Subcutaneous abdominal adipose tissue (tissue), 5 donors: ENCODE data around the gene NUP210L.

Source experiments
- H3K27ac ChIP-seq: one replicate; pipeline ENCODE4 v1.7.0; 2013; ENCODE audit warnings: low read depth, mild to moderate bottlenecking, inconsistent platforms, low read length, moderate library complexity
- H3K27me3 ChIP-seq, 5 donors: one replicate each; pipeline ENCODE4 v1.7.0; 2013; ENCODE audit warnings: low read length in 5 of 5, inconsistent platforms in 1 of 5; ENCODE audit not compliant: control insufficient read depth in 5 of 5, insufficient read depth in 4 of 5
- H3K36me3 ChIP-seq, 5 donors: one replicate each; pipeline ENCODE4 v1.7.0; 2013; ENCODE audit warnings: low read length in 5 of 5; ENCODE audit not compliant: control insufficient read depth in 5 of 5, insufficient read depth in 5 of 5
- H3K4me1 ChIP-seq, 5 donors: one replicate each; pipeline ENCODE4 v1.7.0; 2013; ENCODE audit warnings: low read length in 5 of 5, mild to moderate bottlenecking in 3 of 5, moderate library complexity in 1 of 5; ENCODE audit not compliant: control insufficient read depth in 5 of 5, insufficient read depth in 5 of 5
- H3K4me3 ChIP-seq, 5 donors: one replicate each; pipeline ENCODE4 v1.7.0; 2013; ENCODE audit warnings: low read length in 5 of 5, low read depth in 1 of 5
- H3K9ac ChIP-seq, 5 donors: one replicate each; pipeline ENCODE4 v1.7.0; 2013; ENCODE audit warnings: low read length in 5 of 5, mild to moderate bottlenecking in 4 of 5, moderate library complexity in 3 of 5
- H3K9me3 ChIP-seq, 5 donors: one replicate each; pipeline ENCODE4 v1.7.0; 2013; ENCODE audit warnings: low read length in 5 of 5; ENCODE audit not compliant: control insufficient read depth in 5 of 5
- donor health status: healthy.
- donor health status: healthy.
- donor health status: healthy.
- donor health status: healthy.
- donor health status: healthy.

Gene NUP210L

DNA sequence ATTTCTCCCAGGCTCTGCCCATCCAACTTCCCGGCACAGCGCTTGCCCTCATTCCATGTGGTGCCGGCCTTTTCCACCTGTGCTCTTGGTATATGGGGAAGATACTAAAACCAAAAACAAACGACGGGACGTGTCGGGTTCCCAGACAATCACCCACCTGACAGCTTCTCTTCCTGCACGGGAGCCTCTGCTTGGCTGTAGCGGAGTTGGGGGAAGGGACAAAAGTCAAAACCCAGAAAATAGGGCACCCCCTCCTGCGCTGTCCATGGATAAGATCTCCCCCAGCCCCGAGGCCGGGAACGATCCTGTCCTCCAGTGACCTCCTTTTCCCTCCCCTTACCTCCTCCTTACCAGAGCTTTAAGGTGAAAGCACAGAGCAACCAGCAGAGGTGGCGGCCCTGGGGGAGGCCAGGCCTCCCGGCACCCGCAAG lies 178.0 kb downstream of the NUP210L start:
- H3K4me3 ChIP-seq, result peak overlapping the region; percentile 81 to 97 (median 96)
- H3K9ac ChIP-seq, result peak overlapping the region; percentile 89 to 99 (median 97)
- no peaks in the 10 kb centered on the region for H3K27me3 ChIP-seq
- H3K4me1 ChIP-seq, result peaks cover 0 to 35% (median 25%) of the 10 kb centered on the region in 5 donors
- H3K9me3 ChIP-seq, result no peaks in the 10 kb centered on the region
- H3K27ac ChIP-seq, result peak overlapping the region; percentile 83
- peaks cover 5 to 32% (median 29%) of the 10 kb centered on the region in 5 donors for H3K36me3 ChIP-seq

DNA sequence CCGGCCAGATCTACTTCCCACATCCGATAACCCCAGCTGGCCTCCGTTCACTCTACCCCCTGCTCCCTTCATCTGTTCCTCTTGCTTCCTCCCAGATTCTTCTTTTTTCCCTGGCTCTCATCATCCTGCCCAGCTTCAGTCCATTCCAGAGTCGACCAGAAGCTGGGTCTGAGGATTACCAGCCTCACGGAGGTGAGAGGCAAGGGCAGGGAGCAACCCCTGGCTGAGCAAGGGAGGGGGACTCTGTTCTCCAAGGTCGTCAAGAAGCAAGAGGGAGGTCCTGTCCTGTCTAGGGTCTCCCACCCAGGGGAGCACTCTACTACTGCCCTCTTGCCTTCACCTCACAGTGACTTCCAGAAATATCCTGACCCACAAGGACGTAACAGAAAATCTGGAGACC lies 181.3 kb downstream of the NUP210L start:
- no peak overlapping the region for H3K4me3 ChIP-seq
- H3K27me3 ChIP-seq, result no peaks in the 10 kb centered on the region
- H3K4me1 ChIP-seq, result peaks cover 0 to 34% (median 25%) of the 10 kb centered on the region in 5 donors
- H3K9me3 ChIP-seq, result no peaks in the 10 kb centered on the region
- peaks cover 5 to 28% (median 27%) of the 10 kb centered on the region in 5 donors for H3K36me3 ChIP-seq
- H3K27ac ChIP-seq, result no peak overlapping the region
- no peak overlapping the region for H3K9ac ChIP-seq

DNA sequence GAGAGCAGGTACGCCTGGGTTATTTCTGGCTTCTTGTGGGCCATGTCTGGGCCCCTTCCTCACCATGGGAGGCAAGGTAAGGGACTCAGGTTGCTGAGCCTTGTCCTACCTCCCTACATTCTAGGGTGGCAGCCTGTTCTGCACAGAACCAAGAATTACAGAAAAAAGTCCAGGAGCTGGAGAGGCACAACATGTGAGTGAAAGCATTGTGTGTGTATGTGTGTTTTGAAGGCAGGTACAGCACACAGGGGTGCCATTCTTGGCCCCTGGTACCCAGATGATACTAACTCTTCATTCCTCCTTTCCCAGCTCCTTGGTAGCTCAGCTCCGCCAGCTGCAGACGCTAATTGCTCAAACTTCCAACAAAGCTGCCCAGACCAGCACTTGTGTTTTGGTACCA lies 181.8 kb downstream of the NUP210L start:
- no peak overlapping the region for H3K27ac ChIP-seq
- H3K9ac ChIP-seq, result no peak overlapping the region
- peaks cover 0 to 34% (median 26%) of the 10 kb centered on the region in 5 donors for H3K4me1 ChIP-seq
- peaks cover 5 to 28% (median 27%) of the 10 kb centered on the region in 5 donors for H3K36me3 ChIP-seq
- no peak overlapping the region for H3K4me3 ChIP-seq
- no peaks in the 10 kb centered on the region for H3K27me3 ChIP-seq
- no peaks in the 10 kb centered on the region for H3K9me3 ChIP-seq

DNA sequence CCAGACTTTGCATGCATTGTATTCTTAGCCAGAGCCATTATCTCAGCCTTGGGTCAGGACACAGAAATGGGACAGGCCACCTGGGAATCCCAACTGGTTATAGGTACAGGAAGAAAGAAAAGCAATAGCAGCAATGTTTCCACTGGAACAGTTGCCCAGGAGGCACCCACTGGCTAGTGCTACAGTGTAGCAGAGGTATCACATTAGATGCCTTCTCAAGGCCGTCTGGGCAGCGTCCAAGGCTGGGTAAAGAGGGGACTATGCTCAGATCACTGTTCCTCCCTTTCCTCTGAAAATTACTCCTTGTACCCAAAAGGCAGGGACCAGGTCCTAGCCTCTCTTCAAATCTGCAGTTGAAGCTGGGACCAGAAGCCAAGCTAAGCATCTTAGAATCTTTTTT lies 184.5 kb downstream of the NUP210L start:
- no peak overlapping the region for H3K4me3 ChIP-seq
- H3K27ac ChIP-seq, result no peak overlapping the region
- no peak overlapping the region for H3K9ac ChIP-seq
- no peaks in the 10 kb centered on the region for H3K27me3 ChIP-seq
- H3K9me3 ChIP-seq, result no peaks in the 10 kb centered on the region
- peaks cover 0 to 31% (median 23%) of the 10 kb centered on the region in 5 donors for H3K4me1 ChIP-seq
- peaks cover 5 to 23% (median 21%) of the 10 kb centered on the region in 5 donors for H3K36me3 ChIP-seq

GRCh38 chr1:153968972-153969371 lies 185.9 kb downstream of the NUP210L start:
- Histone ChIP-seq H3K9me3 (no peaks in the 10 kb centered on the region), H3K36me3 (peaks cover 0 to 12% (median 11%) of the 10 kb centered on the region in 5 donors), H3K27me3 (no peaks in the 10 kb centered on the region), H3K9ac (peak overlapping the region in 1 of 5 donors; percentile 46), H3K27ac (no peak overlapping the region), H3K4me3 (peak overlapping the region in 1 of 5 donors; percentile 78), H3K4me1 (peaks cover 0 to 35% (median 27%) of the 10 kb centered on the region in 5 donors)

- H3K4me1 ChIP-seq, result peaks cover 0 to 40% (median 30%) of the 10 kb centered on the region in 5 donors
- H3K27ac ChIP-seq, result peak overlapping the region; percentile 92
These were observed 186.5 kb downstream of the NUP210L start for GRCh38 chr1:153968408-153968807.

GRCh38 chr1:153968000-153968363 lies 186.9 kb downstream of the NUP210L start:
- Histone ChIP-seq H3K27me3 (no peaks in the 10 kb centered on the region), H3K4me3 (peak overlapping the region; percentile 64 to 81 (median 78)), H3K36me3 (peaks cover 0 to 3% (median under 1%) of the 10 kb centered on the region in 5 donors), H3K4me1 (peaks cover 0 to 43% (median 32%) of the 10 kb centered on the region in 5 donors), H3K9ac (peak overlapping the region; percentile 63 to 77 (median 76)), H3K9me3 (no peaks in the 10 kb centered on the region), H3K27ac (peak overlapping the region; percentile 92)

More at GRCh38 chr1:153968408-153968807, 186.5 kb downstream of the NUP210L start:
- Histone ChIP-seq H3K36me3 (peaks cover 0 to 7% (median 5%) of the 10 kb centered on the region in 5 donors), H3K27me3 (no peaks in the 10 kb centered on the region), H3K4me3 (peak overlapping the region; percentile 64 to 81 (median 78)), H3K9ac (peak overlapping the region in 2 of 5 donors; percentile 46 to 77), H3K9me3 (no peaks in the 10 kb centered on the region)

- H3K27ac ChIP-seq, result peak within 1 kb of the TSS; percentile 92
- H3K4me3 ChIP-seq, result peak within 1 kb of the TSS; percentile 64 to 81 (median 78)
- H3K9me3 ChIP-seq, result no peaks in the 10 kb centered on the region
- peaks cover 4 to 49% (median 38%) of the 10 kb centered on the region in 5 donors for H3K4me1 ChIP-seq
- peak within 1 kb of the TSS; percentile 65 to 77 (median 76) for H3K9ac ChIP-seq
- H3K36me3 ChIP-seq, result no peaks in the 10 kb centered on the region
- no peaks in the 10 kb centered on the region for H3K27me3 ChIP-seq
These were observed 187.5 kb downstream of the NUP210L start, which contains the start of gene CREB3L4 for GRCh38 chr1:153967107-153967999. Gene CREB3L4, plus strand, starts transcription at chr1:153967902. Its CDS starts 624 bp downstream, at chr1:153968526.

- Histone ChIP-seq H3K4me1 (peaks cover 9 to 77% (median 62%) of the 10 kb centered on the region in 5 donors), H3K9ac (peak overlapping the region; percentile 44 to 99 (median 92)), H3K27me3 (no peaks in the 10 kb centered on the region), H3K4me3 (peak overlapping the region; percentile 60 to 86 (median 86)), H3K27ac (peak overlapping the region; percentile 96), H3K9me3 (no peaks in the 10 kb centered on the region), H3K36me3 (peaks cover 0 to 20% (median 12%) of the 10 kb centered on the region in 5 donors)
These were observed 191.0 kb downstream of the NUP210L start for GRCh38 chr1:153963850-153964331.
